Femur (tissue), 1 donor: ENCODE measurements around the gene BTD.
A peak's percentile ranks its signal among the peaks of the same experiment; 100 is the strongest.
"Not testable (repeated sequence)": the region's sequence is repeated elsewhere in the genome, so short reads cannot be mapped to it uniquely, and the experiment has no call there.

Experiments
- DNase-seq: peaks from one replicate; pipeline ENCODE4 v3.0.0-alpha.2; 2017

BTD gene

GRCh38 chr3:15601399-15602145 is at the start of gene BTD, which contains the start of gene HACL1:
BTD (plus strand) TSS chr3:15601745; CDS start chr3:15635440, 33,695 bp downstream.
HACL1 (minus strand) TSS chr3:15601569; CDS start chr3:15601463, 106 bp downstream.
- DNase-seq, result peak; percentile 99

- no peak for DNase-seq
Observed at GRCh38 chr3:15551902-15552301, 49.6 kb upstream of the BTD start.

- DNase-seq, result no peak
Observed at GRCh38 chr3:15553749-15554148, 47.8 kb upstream of the BTD start.

- DNase-seq, result no peak
Observed at GRCh38 chr3:15556512-15556911, 45.0 kb upstream of the BTD start.

DNA sequence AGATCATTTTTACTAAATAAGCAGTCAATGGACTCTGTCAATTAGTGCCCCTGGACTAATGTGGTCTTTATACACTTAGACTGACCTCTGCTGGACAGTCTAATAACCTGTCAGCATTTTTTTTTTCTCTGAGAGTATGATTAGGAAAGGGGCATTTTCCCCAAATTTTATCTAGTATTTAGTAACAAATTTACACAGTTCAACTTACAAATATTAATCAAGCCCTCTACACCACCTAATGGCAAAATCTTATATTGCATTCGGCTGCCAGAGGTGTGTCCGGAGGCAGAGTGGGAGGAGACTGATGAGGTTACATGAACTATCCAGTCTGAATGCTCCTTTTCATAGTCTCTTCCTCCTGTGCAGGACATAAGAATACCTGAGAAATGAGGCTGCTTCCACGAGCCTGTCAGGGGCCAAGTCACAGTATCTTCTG is 44.0 kb upstream of the BTD start:
- peak; percentile 61 for DNase-seq

GRCh38 chr3:15558581-15558980 is 43.0 kb upstream of the BTD start:
- no peak for DNase-seq

DNA sequence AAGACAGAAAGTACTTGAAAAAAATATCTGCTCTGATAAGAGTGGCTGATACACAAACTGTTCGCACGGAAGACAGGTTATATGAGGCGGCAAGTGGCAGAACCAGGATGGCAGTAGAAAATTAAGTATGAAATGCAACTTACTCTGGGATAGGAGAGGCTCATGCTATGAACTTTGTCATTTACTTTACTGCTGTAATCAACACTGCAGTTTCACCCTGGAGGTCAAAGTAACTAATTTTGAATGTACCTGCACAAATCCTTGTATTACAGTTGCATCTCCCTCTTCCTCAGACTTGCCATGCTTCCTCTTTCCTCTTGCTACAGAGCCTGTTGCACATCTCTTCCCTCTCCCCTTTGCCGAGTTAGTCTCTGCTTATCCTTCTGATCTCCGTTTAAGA is 39.0 kb upstream of the BTD start:
- DNase-seq, result no peak

DNA sequence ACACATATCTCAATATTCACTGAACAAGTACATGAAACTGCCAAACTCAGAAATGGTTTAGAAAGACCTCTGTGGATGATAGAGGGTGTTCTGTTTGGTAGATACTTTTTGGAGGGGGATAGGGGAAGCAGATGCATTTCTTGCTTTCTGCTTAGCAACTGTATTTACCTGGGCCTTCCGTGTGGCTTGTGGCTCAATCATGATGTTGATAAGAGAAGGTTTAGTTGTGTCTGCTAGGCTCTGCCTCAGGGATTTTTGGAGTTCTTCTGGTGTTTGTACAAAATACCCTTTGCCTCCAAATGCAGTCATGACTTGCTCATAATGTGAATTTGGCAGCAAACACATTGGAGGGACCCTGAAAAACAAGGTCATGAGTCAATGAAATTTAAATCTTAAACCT is 38.4 kb upstream of the BTD start:
- DNase-seq, result no peak

DNA sequence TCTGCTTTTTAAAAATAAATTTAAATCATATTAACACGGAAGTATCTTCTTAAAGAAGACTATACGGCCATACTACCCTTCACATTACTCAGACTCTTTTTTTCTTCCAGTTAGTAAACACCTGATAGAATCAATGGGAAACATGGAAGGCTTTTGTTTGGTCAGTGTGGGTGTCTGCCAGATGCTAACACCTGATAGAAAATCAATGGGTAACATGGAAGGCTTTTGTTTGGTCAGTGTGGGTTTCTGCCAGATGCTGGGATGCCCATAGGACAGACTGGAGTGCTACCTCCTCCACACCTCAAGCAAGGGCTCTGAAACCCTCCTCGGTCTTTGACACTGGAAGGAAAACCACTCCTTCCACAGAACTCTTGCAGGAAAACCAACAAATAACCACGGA is 29.4 kb upstream of the BTD start:
- DNase-seq, result no peak

DNA sequence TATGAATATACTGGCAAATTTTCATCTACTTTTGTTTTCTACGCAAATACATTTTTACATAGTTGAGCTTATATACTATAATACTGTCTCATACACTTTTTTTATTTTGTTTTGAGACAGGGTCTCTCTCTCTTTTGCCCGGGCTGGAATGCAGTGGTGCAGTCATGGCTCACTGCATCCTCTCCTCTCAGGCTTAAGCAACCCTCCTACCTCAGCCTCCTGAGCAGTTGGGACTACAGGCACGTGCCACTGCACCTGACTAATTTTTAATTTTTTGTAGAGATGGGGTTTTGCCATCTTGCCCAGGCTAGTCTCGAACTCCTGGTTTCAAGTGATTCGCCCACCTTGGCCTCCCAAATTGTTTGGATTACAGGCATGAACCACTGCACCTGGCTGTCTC is 26.1 kb upstream of the BTD start:
- no peak for DNase-seq

DNA sequence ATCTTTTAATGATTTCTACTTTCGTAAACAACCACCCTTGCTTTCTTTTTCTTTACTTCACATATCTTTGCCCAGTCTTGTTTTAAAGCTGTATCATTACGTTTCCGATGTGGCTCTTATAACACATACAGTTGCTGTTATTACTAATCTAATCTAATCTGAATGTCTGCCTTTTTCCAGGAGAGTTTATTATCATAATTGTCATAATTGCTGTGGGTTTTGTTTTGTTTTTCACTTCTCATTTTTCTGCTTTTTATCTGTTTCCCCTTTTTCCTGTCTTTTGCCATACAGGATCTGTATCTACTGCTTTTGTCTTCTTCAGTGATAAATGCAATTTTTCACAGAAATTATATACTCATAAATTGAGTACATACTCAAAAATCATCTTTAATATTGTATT is 25.1 kb upstream of the BTD start:
- DNase-seq, result no peak

DNA sequence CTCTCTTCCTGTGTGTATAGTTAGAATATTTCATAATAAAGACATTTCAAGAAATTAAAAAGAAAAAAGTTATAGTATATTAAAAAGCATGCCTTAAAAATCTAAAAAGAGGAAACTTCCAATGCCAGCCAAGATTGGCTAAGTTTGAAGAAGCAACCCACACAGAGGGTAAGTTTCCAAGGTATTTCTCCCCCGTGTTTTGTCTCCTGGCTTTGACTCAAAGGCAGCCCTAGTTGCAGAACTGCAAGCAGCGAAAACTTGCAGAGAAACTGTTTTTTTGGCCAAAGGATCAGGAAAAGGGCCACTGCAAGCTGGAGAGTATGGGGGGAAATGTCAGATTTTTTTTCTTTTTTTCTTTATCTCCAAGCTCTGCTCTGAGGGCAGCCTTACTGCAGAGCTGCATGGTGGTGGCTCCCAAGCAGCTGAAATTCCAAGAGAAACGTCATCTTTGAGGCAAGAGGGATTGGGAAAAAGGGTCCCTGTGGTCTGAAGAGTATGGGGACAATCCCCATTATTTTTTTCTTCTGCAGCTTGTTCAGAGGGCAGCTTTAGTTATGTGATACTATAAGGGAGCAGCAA is 23.2 kb upstream of the BTD start:
- DNase-seq, result no peak

GRCh38 chr3:15579051-15579450 is 22.5 kb upstream of the BTD start:
- DNase-seq, result no peak

- DNase-seq, result no peak
Observed at GRCh38 chr3:15581471-15582394, 19.8 kb upstream of the BTD start.

DNA sequence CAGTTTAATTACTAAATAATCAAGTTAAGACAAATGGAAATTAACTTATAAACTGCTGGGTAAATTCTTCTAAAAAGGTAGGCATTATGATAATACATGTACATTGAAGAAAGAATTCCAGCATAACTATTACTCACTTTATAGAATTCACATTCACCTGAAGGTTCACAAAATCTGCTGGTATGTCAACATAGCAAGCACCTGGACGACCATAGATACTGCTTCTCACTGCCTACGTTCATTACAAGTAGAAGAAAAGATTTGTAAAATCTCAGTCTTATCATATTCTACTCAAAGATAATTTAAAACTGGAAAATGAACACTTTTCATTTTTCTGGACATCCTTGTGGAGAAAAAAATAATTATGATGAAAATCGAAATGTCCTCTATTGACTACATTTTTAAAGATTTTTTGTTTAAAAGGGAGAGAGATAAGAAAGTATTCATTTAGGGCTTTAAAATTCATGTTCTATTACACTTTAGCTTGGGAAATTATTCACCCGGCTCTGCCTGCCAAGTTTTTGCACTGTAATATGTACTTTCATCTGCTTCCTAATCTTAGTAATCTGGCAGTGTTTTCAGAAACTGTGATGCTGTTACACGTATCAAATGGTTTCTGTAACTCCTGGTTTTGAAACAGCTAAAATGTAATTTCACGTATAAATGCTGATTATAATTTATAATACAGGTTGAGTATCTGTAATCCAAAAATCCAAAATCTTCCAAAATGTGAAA is 16.3 kb upstream of the BTD start:
- no peak for DNase-seq

DNA sequence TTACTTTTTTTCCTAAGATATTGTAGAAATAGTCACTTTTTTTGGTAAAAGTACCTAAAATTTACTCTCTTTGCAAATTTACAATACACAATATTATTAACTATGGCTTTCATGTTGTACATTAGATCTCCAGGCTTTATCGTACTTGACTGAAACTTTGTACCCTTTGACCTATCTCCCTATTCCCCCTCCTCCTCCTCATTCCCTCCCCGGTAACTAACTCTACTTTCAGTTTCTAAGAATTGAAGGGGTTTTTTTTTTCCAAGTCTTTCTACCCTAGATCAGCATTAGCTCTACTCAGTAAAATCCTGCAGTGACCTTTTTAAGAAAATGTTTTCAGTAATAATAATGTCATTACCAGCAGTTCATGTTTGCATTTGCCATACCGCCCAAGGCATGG is 10.3 kb upstream of the BTD start:
- no peak for DNase-seq

GRCh38 chr3:15591928-15592327 is 9.6 kb upstream of the BTD start:
- no peak for DNase-seq

- DNase-seq, result no peak
Observed at GRCh38 chr3:15592968-15593367, 8.6 kb upstream of the BTD start.

- no peak for DNase-seq
Observed at GRCh38 chr3:15595955-15596354, 5.6 kb upstream of the BTD start.

DNA sequence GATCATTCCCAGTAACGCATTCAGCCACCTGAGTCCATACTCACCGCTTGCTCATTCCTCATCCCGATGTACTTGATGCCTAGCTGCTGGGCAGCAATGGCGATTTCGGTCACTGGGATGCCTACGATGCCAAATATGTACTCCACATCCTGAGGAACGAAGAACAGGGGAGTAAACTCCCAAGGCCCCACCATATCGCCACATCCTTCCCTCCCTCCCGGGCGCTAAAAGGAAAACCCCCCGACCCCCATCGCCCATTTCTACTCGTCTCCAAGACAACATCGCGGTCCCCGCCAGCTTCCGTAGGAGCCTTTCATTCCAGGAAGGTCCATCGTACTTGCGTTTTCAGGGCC is 523 bp upstream of the BTD start:
- no peak for DNase-seq

DNA sequence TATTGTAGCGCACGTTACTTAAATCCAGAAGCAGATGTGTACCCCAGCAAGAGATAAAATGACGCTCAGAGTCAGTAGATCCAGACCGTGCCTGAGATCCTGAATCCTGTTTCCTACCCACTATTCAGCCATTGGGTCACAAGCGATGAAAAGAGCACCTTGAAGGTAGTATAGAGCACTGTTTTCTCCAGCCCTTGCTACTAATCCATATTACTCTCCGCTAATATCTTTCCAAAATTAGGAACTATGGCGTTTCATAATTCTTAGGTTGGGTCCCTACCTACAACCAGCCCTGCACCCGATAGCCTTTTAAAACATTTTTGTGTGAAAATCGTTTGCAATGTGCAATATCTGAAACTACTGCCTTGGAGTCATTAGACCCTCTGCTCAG is 596 bp downstream of the BTD start:
- no peak for DNase-seq

- DNase-seq, result not testable (repeated sequence)
Observed at GRCh38 chr3:15602816-15603215, 1.3 kb downstream of the BTD start.

GRCh38 chr3:15604584-15604983 is 3.0 kb downstream of the BTD start:
- not testable (repeated sequence) for DNase-seq
